GM18873 (cell line): ENCODE data around the gene FAM43B.

Experiments
- ATAC-seq: cut with Tn5 transposase; IDR thresholded peaks from one replicate; pipeline ENCODE4 v1.9.1; 2021; ENCODE audit warnings: mild to moderate bottlenecking, moderate library complexity, moderate number of reproducible peaks; ENCODE audit not compliant: unreplicated experiment, low FRiP score

FAM43B gene

DNA sequence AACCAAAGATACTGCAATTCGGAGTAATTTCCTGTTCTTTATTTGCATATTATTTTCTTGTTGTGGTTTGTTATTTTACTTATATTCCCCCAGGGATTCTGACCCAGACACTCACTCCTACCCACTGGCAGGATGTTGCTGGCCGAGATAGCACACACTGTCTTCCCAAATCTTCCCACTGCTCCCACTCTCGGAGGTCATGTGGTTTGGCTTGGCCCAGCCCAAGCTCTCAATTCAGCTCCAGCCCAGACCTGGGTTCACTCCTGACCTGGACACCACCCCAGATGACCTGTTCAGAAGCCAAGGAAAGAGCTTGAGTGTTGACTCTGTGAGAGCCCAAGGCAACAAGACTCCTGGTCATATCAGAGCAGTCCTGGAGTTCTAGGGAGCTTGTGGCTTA is 1.2 kb upstream of the FAM43B start:
- no peak for ATAC-seq

DNA sequence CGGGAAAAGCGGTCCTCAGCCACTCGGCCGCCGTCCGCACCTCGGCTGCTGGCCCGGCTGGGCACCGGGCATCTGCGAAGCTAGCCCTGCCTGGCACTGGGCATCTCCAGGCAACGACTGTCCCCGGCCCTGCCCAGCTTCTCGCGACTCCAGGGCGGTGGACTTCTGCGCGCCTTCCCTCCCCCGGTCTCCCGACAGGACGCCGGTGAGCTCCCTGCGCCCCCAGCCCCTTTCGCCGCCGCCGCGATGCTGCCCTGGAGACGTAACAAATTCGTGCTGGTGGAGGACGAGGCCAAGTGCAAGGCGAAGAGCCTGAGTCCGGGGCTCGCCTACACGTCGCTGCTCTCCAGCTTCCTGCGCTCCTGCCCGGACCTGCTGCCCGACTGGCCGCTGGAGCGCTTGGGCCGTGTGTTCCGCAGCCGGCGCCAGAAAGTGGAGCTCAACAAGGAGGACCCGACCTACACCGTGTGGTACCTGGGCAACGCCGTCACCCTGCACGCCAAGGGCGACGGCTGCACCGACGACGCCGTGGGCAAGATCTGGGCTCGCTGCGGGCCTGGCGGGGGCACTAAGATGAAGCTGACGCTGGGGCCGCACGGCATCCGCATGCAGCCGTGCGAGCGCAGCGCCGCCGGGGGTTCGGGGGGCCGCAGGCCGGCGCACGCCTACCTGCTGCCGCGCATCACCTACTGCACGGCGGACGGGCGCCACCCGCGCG is 514 bp downstream of the FAM43B start:
- ATAC-seq, result no peak

DNA sequence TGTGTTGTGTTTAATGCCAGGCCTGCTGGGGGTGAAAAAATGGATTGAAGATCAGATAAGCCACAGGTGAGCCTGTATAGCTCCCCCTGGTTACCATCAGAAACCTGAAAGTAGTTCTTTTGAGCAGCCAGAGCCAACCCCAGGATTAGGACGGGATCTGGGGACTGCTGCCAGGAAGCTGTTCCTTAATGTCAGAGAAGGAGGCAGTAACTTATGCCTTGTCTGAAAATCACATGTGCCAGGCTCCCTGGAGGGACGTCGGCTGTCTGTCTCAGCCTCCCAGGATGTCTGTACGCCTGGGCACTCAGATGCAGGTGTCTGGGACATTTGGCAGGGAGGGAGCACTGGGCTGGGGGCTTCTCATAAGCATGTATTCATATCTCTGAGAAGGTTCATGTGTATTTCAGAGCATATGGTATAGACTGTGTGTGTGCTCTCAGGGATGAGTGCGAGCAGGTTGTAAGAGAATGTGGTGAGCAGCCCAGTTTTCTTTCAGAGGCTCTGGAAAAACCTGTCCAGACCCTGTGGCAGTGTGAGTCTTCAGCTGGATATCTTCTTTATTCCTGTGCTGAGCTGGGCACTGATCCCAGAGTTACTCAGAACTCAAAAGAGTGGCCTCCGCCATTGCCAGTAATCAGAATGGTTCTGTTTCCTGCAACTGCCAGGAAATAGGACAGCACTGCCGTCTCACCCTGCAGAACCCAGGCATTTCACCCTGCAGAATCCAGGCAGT is 2.8 kb downstream of the FAM43B start:
- no peak for ATAC-seq

DNA sequence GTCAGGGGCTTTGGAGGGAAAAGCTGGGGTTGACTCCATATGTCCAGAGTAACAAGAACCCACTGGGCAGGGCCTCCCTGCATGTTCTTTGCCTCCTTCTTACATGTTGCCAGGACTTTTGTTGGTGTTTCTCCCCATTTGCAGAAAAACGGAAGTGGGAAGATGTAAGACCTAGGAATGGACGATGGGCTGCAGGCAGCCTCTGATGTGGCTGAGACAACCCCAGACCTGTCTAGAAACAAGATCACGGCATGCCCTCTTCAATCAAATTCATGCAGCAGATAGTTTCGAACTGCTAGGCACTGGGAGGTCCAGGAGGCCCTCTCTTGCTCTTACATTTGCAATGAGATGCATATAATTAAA is 3.4 kb downstream of the FAM43B start:
- ATAC-seq, result no peak

DNA sequence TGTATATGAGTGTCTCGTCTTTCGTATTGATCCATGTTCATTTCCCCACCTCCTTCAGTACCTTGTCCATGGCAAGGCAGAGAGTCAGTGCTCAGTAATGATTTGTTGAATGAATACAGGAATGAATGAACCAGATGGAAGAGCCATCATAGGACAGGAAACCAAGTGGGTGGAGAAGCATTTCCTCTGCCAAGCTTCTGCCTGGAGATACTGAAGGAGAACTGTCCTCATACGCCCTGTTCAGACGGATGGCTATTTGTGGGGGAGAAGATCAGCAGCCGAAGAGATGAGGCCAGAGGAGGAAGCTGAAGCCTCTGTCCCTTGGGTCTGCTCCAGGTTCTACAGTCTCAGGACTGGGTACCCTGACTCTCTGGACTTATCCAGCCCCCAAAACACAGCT is 5.8 kb downstream of the FAM43B start:
- no peak for ATAC-seq

DNA sequence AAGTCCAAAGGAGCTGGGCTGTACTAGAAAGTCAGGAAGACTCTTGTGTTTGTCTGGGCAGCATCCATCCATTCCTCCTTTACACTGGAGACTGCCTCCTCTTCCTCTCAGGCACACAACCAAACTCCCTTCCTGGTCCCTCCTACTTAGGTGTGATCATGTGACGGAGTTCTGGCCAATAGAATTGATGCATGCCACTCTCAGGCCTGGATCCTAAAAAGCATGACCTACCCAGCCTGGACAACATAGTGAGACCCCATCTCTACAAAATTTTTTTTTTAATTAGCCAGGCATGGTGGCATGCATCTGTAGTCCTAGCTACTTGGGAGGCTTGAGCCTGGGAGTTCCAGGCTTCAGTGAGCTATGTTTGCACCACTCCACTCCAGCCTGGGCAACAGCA is 8.6 kb downstream of the FAM43B start:
- no peak for ATAC-seq

DNA sequence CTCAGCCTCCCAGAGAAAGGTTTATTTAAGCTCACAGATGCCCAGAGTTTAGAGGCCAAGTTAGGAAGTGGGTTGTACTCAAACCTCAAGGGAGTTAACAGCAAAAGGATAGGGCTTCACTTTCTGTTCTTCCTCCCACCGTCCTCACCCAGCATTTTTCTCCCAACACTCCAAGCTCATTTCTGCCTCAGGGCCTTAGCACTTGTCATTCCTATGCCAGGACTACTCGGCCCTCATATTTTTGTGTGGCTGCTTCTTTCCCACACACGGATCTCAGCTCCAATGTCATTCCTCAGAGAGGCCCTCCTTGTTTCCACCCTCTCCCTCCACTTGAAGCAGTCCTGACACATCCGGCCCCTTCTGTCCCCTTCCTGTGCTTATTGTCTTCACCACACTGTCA is 12.9 kb downstream of the FAM43B start:
- no peak for ATAC-seq

DNA sequence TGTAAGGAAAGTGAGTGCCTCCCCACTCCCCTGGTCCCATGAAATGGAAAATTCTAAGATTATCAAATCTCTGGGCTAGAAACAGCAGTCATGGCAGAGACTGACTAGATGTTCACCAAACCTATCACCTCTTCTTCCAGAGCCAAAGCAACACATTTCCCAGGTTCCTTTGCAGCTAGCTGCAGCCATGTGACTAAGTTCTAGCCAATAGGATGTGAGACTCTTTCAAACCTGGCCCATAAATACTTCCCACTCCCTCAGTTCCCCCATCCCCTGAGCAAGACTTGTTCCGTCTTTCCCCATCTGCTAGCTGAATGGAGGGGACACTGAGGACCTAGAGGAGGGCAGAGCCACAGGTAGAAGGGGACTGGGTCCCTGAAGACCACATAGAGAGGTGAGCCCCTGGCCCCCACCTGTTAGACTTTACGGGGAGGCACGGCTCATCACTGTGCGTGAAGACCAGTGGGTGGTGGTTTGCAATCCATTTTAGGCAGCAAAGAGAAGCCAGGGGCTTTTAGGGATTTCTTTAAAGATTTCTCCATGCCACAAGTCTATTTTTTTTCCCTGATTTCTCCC is 17.2 kb downstream of the FAM43B start:
- no peak for ATAC-seq

DNA sequence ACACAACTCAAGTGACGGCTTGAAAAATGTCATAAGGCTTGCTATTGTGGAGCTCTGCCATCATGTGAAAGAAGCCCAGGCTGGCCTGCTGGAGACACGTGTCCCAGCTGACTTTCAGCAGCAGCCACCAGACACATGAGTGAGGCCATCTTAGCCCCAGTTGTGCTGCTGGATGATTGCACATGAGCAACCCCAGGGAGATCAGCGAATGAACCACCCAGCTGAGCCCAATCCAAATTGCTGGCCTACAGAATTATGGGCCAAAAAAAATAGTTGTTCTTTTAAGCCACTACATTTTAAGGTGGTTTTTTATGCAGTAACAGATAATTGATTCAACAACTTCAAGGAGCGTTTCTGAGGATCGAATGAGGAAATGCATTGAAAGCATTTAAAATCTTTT is 19.1 kb downstream of the FAM43B start:
- no peak for ATAC-seq

DNA sequence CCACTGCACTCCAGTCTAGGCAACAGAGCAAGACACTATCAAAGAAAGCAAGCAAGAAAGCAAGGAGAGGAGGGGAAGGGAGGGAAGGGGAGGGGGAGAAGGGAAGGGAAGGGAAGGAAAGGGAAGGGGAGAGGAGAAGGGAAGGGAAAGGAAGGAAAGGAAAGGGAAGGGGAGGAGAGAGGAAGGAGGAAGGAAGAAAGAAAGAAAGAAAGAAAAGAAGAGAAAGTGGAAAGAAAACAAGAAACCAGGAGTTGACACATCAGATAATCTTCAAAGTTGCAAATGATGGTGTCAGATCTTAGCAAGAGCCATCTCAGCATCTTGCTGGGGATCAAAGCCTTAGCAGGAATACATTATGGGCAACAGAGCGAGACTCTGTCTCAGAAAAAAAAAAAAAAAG is 21.6 kb downstream of the FAM43B start:
- ATAC-seq, result no peak

DNA sequence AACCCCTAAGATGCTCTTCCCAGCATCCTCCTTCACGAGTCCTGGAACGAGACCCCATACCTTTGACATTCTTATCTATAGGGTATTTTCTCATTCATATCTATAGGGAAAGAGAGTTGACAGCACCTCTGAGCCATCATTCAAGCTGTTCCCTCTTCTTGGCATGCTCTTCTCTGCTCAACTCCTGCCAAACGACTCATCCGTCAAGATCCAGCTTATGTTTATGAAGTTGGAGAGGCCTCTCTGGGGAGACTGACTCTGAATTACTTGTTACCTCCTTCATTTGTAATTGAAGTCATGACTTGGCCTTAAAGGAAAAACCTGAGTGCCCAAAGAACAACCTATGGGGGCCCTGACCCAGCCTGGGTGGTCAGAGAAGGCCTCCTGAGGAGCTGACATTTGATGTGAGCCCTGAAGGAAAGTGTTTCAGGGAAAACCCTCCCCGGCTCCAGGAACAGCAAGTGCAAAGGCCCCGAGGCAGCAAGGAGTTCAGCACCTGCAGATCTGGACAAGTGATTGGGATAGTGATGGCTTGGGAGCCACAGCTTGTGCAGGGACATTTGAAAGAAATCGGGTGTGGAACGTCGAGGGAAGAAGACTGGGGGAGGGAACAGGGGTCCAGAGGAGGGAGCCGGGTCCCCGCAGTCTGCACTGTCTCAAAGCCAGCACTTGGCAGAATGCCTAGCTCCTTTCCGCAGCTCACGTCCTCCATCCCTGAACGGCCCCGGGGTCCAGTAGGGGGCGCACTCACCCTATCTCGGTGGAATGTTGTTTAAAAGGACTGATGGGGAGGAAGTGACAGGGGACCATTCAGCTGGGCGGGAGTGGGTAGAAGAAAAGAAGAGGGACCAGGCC is 22.5 kb downstream of the FAM43B start:
- no peak for ATAC-seq

DNA sequence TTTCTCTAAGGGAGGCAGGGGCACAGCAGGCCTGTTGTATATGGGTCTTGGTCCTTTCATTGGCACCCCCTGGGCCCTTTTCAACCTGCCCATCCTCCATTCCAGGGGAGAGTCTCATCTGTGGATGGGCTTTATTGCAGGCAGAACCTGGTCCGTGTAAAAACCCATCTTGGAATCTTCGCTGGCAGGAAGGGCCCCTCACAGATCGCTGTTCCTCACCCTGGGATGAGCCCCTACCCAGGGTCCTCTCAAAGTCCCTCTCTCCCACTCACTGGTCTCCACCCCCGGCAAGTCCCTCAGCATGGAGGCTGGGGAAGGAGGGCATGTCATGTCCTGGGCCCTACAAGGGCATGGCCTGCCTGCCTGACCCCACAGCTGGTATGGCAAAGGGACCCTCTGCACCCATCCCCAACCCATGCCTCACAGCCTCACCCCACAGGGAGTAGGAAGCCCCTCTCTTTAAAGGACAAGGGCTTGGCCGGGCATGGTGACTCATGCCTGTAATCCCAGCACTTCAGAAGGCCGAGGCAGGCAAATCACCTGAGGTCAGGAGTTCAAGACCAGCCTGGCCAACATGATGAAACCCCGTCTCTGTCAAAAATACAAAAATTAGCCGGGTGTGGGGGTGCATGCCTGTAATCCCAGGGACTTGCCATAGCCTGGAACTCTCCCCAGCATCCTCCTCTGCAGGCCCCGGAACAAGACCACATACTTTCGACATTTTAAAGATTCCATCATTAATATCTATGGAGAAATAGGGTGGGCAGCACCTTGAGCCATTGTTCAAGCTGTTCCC is 23.4 kb downstream of the FAM43B start:
- no peak for ATAC-seq

DNA sequence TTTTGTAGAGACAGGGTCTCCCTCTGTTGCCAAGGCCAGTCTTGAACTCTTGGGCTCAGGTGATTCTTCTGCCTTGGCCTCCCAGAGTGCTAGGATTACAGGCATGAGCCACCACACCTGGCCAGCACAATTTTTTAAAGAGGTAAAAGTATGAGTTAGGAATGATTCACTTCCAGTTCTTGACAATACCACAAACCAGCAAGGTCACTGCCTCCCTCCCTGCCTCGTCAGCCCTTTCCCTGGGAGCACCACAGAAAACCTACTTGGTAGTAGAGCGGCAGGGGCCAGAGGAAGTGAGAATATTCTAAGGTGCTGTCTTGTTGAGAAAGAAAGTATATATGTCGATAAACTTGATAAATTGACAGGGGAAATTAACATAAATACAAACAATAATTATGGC is 25.7 kb downstream of the FAM43B start:
- ATAC-seq, result no peak

DNA sequence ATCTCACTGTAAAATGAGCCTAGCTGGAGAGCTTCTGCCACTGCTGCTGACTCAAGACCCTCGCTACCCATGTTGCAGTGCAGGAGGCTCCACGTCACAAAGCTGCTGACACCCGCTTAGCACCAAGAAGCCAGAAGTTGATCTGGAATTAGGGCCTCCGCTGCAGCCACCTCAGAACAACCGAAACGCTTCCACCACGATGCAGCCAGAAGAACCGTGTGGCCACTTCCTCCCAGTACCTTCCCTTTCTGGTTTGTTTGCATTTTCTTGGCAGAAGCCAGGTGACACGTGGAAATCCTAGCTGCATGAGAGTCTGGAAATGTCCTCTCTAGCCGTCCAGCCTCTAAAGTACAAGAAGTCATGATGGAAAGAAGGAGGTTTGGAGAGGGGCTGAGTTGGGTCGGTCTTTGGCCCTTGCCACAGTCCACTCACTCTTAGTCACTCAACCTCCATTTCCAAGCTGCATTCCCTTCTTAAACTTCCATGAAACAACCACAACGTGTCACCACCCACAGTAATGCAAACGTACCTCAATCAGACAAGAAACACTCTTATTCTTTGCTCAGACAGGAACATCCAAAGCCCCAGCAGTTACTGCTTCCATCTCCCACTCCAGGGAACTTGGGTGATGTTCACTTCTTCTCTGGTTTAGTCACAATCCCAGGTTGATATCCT is 26.5 kb downstream of the FAM43B start:
- no peak for ATAC-seq

DNA sequence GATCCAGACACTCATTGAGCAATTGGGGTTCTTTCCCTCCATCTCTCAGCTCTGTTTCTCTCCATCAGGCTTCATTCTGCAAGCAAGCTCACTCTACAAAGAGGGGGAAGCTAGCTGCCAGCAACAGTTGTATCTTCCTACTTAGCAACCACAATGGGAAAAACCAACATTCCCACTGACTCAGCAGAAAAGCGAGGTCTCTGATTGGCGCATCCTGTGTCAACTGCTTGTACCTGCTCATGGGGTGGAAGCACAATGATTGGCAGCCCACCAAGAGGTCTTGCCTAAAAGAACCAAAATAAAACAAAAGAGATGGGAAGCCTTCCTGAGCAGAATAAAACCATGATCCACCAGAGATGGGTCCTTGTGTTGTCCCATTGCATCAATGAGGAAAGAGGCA is 32.5 kb downstream of the FAM43B start:
- ATAC-seq, result no peak

DNA sequence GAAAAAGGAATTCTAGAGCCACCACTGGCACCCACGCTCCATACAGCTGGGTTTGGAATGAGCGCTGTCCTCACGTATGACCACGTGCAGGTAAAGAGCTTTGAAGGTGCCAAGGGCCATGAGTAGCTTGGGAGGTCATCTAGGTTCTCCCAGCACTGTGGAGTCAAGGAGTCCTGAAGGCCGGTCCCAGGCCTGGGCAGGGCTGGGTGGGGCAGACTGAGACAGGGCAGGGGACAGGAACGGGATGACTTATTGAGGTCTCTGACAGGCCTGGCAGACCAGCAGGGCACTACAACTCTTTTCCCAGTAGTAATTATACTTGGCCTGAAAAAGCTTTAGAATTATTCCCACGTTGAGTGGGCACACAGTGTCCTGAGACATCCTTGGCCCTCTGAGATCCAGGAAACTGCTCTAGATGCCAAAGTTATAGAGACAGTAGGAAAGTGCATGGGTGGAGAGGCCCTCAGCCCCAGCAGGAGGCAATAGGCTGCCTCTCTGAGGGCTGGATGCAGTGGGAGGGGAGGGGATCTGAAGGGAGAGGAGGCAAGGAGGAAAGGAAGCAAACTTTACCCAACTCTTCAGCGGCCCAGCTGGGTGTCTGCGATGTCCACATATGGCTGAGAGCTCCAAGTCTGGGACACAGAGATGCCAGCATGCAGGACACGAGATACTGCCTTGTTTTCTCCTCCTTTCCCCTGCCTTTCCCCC is 34.7 kb downstream of the FAM43B start:
- ATAC-seq, result no peak

DNA sequence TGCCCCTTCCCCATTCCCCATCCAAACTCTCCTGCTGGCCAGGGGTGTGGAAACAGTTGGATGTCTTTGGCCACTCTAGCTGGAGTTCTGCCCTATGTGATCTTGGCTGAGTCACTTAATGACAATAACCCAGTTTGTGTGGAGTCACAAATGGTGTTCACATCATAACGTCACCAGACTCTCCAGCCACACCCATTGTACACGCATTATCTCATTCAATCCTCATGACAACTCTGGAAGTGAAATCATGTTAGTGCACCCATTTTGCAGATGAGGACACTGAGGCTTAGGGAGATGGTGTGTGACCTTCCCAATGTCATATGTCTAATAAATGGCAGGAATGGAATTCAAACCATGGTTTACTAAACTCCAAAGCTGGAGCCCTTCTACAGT is 35.3 kb downstream of the FAM43B start:
- no peak for ATAC-seq

DNA sequence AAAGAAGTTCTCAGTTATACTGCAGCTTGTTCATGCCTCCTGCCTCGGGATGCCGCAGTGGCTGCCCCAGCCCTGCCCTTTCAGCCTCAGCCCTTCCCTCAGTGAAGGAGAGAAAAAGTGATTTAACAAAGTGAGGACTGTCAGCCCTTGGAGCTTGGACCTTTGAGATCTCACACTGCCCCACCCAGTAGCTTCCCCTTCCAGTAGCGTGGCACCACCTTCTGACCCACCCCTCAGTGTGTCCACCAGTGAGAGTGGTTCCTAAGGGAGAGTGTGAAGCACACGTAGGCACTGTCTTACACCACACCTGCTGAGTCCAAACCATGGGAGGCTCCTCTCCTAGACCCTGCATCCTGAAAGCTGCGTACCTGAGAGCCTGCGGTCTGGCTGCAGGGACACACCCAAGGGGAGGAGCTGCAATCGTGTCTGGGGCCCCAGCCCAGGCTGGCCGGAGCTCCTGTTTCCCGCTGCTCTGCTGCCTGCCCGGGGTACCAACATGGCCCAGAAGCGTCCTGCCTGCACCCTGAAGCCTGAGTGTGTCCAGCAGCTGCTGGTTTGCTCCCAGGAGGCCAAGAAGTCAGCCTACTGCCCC is 36.4 kb downstream of the FAM43B start, which contains the start of gene CDA:
Gene CDA (plus strand): TSS at position 464 of the 592 bp plus-strand sequence. CDS start 33 bp downstream, at position 497.
- no peak for ATAC-seq
